HepG2 (cell line): ENCODE data around the gene KCNRG. TPM values are rescaled to one million over a fixed set of nuclear protein-coding genes. Genes with fewer than 3 reads are reported as not detected.

Experiments
- ATAC-seq: fragments of 200-7000 bp; cut with Tn5 transposase; 3 replicates; pipeline ENCODE4 v1.9.1; 2020; ENCODE audit warnings: mild to moderate bottlenecking, moderate library complexity
- BruUV-seq: library from RNA; stranded (reverse); fragments of 400-500 nt; replicated peaks from 2 replicates; lab custom pipeline; 2021; lab: Mats Ljungman, UMichigan
- CTCF ChIA-PET: fragments of 300-600 bp; formaldehyde crosslinking; extraction: SDS; loops from one replicate; lab custom pipeline; 2021; ENCODE audit warnings: low total read pairs, inconsistent platforms, low intra/inter-chr PET ratio; lab: Yijun Ruan, JAX
- POLR2A ChIA-PET: fragments of 350-600 bp; sonication (Branson Sonifier 250); formaldehyde crosslinking; loops from one replicate; lab custom pipeline; 2020; ENCODE audit warnings: antibody characterized with exemption, inconsistent platforms; lab: Yijun Ruan, JAX
- DNase-seq: peaks from one replicate; pipeline ENCODE4 v3.0.0-alpha.2; 2015; ENCODE audit warnings: low spot score
- FAIRE-seq: peaks from 3 replicates; lab custom pipeline; 2011; peaks lifted over from hg19 to GRCh38; lab: Jason Lieb, UNC
- H2AFZ ChIP-seq: one replicate; pipeline ENCODE4 v1.6.1; 2011; ENCODE audit warnings: low read length, inconsistent platforms
- H3K27ac ChIP-seq: fragments of 300-600 bp; 3 replicates; pipeline ENCODE4 v1.8.0; 2011; ENCODE audit warnings: mixed run types, mild to moderate bottlenecking, mixed read lengths, low read length, inconsistent platforms; ENCODE audit not compliant: insufficient read depth; ENCODE audit errors: extremely low read length
- H3K27me3 ChIP-seq, 2 experiments: fragments of 200-600 bp in 1 of 2; 2 replicates in 1 of 2; 3 replicates in 1 of 2; pipeline versions ENCODE4 v1.6.0 to v1.8.0; 2011; ENCODE audit warnings: low read length in 2 of 2, mild to moderate bottlenecking in 2 of 2, moderate library complexity in 2 of 2, inconsistent platforms in 1 of 2; ENCODE audit not compliant: insufficient read depth in 2 of 2, control insufficient read depth in 1 of 2
- H3K36me3 ChIP-seq, 2 experiments: fragments of 200-600 bp in 1 of 2; replicated peaks in 1 of 2; 2 replicates in 1 of 2; 3 replicates in 1 of 2; pipeline versions ENCODE4 v1.5.1 to v1.8.0; 2011; ENCODE audit warnings: low read length in 2 of 2, inconsistent platforms in 1 of 2; ENCODE audit not compliant: insufficient read depth in 2 of 2, control insufficient read depth in 1 of 2
- H3K4me1 ChIP-seq: 2 replicates; pipeline ENCODE4 v1.5.1; 2012; ENCODE audit warnings: low read length, inconsistent platforms; ENCODE audit not compliant: insufficient read depth
- H3K4me2 ChIP-seq: 2 replicates; pipeline ENCODE4 v1.6.0; 2011; ENCODE audit warnings: low read depth, low read length, inconsistent platforms
- H3K4me3 ChIP-seq, 3 experiments: fragments of 200-600 bp in 1 of 3; sonication (generic), shearing (Covaris generic) in 1 of 3; replicated peaks in 1 of 3; 2 replicates each; pipeline ENCODE4 v1.5.1; 2011 to 2016; ENCODE audit warnings: low read length in 3 of 3, inconsistent platforms in 2 of 3, low read depth in 2 of 3, mild to moderate bottlenecking in 2 of 3, control low read depth in 1 of 3, mixed read lengths in 1 of 3; ENCODE audit not compliant: insufficient read depth in 1 of 3
- H3K79me2 ChIP-seq: one replicate; pipeline ENCODE4 v1.6.1; 2011; ENCODE audit warnings: low read length, inconsistent platforms; ENCODE audit not compliant: insufficient read depth
- H3K9ac ChIP-seq: 2 replicates; pipeline ENCODE4 v1.6.0; 2011; ENCODE audit warnings: mild to moderate bottlenecking, low read depth, low read length, inconsistent platforms; ENCODE audit not compliant: insufficient read depth
- H3K9me3 ChIP-seq: 2 replicates; pipeline ENCODE4 v1.5.1; 2012; ENCODE audit warnings: mild to moderate bottlenecking, low read length
- H4K20me1 ChIP-seq: 2 replicates; pipeline ENCODE4 v1.6.0; 2011; ENCODE audit warnings: inconsistent platforms, mild to moderate bottlenecking, low read length, moderate library complexity; ENCODE audit not compliant: insufficient read depth
- E2F2 ChIP-seq: sonication (generic); formaldehyde crosslinking; IDR thresholded peaks from 2 replicates; pipeline ENCODE4 v1.4.0; 2020; ENCODE audit warnings: missing genetic modification reagents, borderline replicate concordance
- ELF4 ChIP-seq: sonication (generic); formaldehyde crosslinking; IDR thresholded peaks from 2 replicates; pipeline ENCODE4 v1.5.0; 2020; ENCODE audit warnings: missing genetic modification reagents, mild to moderate bottlenecking, moderate library complexity, borderline replicate concordance
- HNRNPLL ChIP-seq: fragments of 200-400 bp; formaldehyde crosslinking; IDR thresholded peaks from 2 replicates; pipeline ENCODE4 v1.6.1; 2017; ENCODE audit warnings: mild to moderate bottlenecking, low read depth, low read length; ENCODE audit not compliant: poor library complexity, severe bottlenecking
- IKZF1 ChIP-seq: fragments of 450-650 bp; IDR thresholded peaks from 2 replicates; pipeline ENCODE4 v1.7.1; 2016
- KDM6A ChIP-seq: IDR thresholded peaks from 2 replicates; pipeline ENCODE4 v1.6.1; 2016; ENCODE audit warnings: low read depth
- NR1H2 ChIP-seq: sonication (generic); formaldehyde crosslinking; IDR thresholded peaks from 2 replicates; pipeline ENCODE4 v1.8.1; 2022; ENCODE audit warnings: low read depth, missing genetic modification reagents, borderline replicate concordance
- REPIN1 ChIP-seq: sonication (generic); formaldehyde crosslinking; IDR thresholded peaks from 2 replicates; pipeline ENCODE4 v1.8.0; 2022; ENCODE audit warnings: missing genetic modification reagents, low read depth, mild to moderate bottlenecking, borderline replicate concordance
- SIN3B ChIP-seq: fragments of 150-350 bp; IDR thresholded peaks from 2 replicates; pipeline ENCODE4 v1.6.1; 2014; ENCODE audit warnings: low read length
- SNAPC2 ChIP-seq: sonication (generic); formaldehyde crosslinking; IDR thresholded peaks from 2 replicates; pipeline ENCODE4 v1.8.1; 2022; ENCODE audit warnings: mild to moderate bottlenecking, missing genetic modification reagents
- TARDBP ChIP-seq: sonication (generic); formaldehyde crosslinking; IDR thresholded peaks from 2 replicates; pipeline ENCODE4 v1.8.0; 2022; ENCODE audit warnings: mild to moderate bottlenecking, missing genetic modification reagents
- ZBTB39 ChIP-seq: sonication (generic); formaldehyde crosslinking; IDR thresholded peaks from 2 replicates; pipeline ENCODE4 v1.5.0; 2020; ENCODE audit warnings: missing genetic modification reagents
- ZFP62 ChIP-seq: sonication (generic); formaldehyde crosslinking; IDR thresholded peaks from 2 replicates; pipeline ENCODE4 v1.4.0; 2020; ENCODE audit warnings: missing genetic modification reagents
- ZNF24 ChIP-seq: fragments of 450-650 bp; IDR thresholded peaks from 2 replicates; pipeline ENCODE4 v1.6.1; 2017; ENCODE audit warnings: antibody characterized with exemption, mild to moderate bottlenecking
- ZNF263 ChIP-seq: sonication (generic); formaldehyde crosslinking; IDR thresholded peaks from 2 replicates; pipeline ENCODE4 v1.4.0; 2020; ENCODE audit warnings: missing genetic modification reagents
- ZNF264 ChIP-seq: sonication (generic); formaldehyde crosslinking; IDR thresholded peaks from 2 replicates; pipeline ENCODE4 v1.4.0; 2020; ENCODE audit warnings: missing genetic modification reagents
- ZNF609 ChIP-seq: sonication (generic); formaldehyde crosslinking; IDR thresholded peaks from 2 replicates; pipeline ENCODE4 v1.4.0; 2020; ENCODE audit warnings: mild to moderate bottlenecking, missing genetic modification reagents, borderline replicate concordance
- ZNF652 ChIP-seq: IDR thresholded peaks from 2 replicates; pipeline ENCODE4 v1.6.1; 2016; ENCODE audit warnings: low read depth, borderline replicate concordance
- ZNF747 ChIP-seq: sonication (generic); formaldehyde crosslinking; IDR thresholded peaks from 2 replicates; pipeline ENCODE4 v1.8.1; 2023; ENCODE audit warnings: missing genetic modification reagents, mild to moderate bottlenecking, borderline replicate concordance
- ZNF816 ChIP-seq: sonication (generic); formaldehyde crosslinking; IDR thresholded peaks from 2 replicates; pipeline ENCODE4 v1.8.0; 2022; ENCODE audit warnings: missing genetic modification reagents, mild to moderate bottlenecking, borderline replicate concordance
- WGBS: methylation state at CpG from one replicate; pipeline ENCODE4 v1.1.6; 2017; ENCODE audit warnings: low lambda C conversion rate; 5-methylcytosine and 5-hydroxymethylcytosine counted together
- in situ Hi-C: cut with HindIII; loops from 2 replicates; pipeline ENCODE4 v1.10.0; 2017; ENCODE audit warnings: low pct_unique_long_range_greater_than_20kb; ENCODE audit not compliant: extremely low pct_ligation_motif_present
- intact Hi-C: fragments of 100-400 bp; cut with micrococcal nuclease; formaldehyde crosslinking; loops from one replicate; pipeline ENCODE4 v1.10.0; 2022; ENCODE audit not compliant: unreplicated experiment
- polyA plus RNA-seq, 8 experiments: library from polyadenylated mRNA; depleted of rRNA in 3 of 8; stranded (reverse) in 7 of 8; unstranded in 1 of 8; fragments of >200 nt; fragmentation: Illumina TruSeq in 4 of 8; extraction: Trizol in 4 of 8; gene quantifications; 2 replicates each; pipeline versions ENCODE4 v1.2.1 to v1.2.3, GENCODE V29; 2011 to 2016; ENCODE audit warnings: low read depth in 4 of 8, missing spikeins in 1 of 8, mixed read lengths in 1 of 8; ENCODE audit not compliant: insufficient read depth in 1 of 8
- total RNA-seq, 5 experiments: library from RNA; depleted of rRNA; stranded (reverse); fragments of >200 nt; fragmentation: Illumina TruSeq; extraction: Trizol; gene quantifications; 2 replicates each; pipeline ENCODE4 v1.2.3, GENCODE V29; 2016; ENCODE audit warnings: low read depth in 1 of 5

The KCNRG gene
- total and polyA plus RNA-seq, 2 of the 13 experiments (the other 11 are each of a cell fraction or from before 2014, with no cell fraction given) = 1.0 to 1.5 TPM

GRCh38 chr13:50015750-50016149, 506 bp downstream of the KCNRG start:
- intact Hi-C loops = no loop called here
- H3K27ac ChIP-seq = no peak overlapping the region
- peaks cover 6% of the 10 kb centered on the region for H3K79me2 ChIP-seq
- ChIA-PET POLR2A (no interaction called here), CTCF (no interaction called here)
- no peaks in the 10 kb centered on the region for H3K9me3 ChIP-seq
- peaks cover 4 to 18% of the 10 kb centered on the region in 2 experiments; a peak in 4 of 5 replicates for H3K36me3 ChIP-seq
- H3K9ac ChIP-seq = no peak overlapping the region
- BruUV-seq = no TSS peak
- no peaks in the 10 kb centered on the region for H4K20me1 ChIP-seq
- no peak for FAIRE-seq
- no peaks in the 10 kb centered on the region for H3K27me3 ChIP-seq
- no peaks in the 10 kb centered on the region for H3K4me1 ChIP-seq
- in situ Hi-C loops = no loop called here
- H3K4me3 ChIP-seq = no peak overlapping the region
- no peak overlapping the region for H2AFZ ChIP-seq
- TF ChIP-seq ELF4 (CRISPR knock-in tag) (no peak), KDM6A (CRISPR knock-in tag) (no peak), IKZF1 (no peak), E2F2 (CRISPR knock-in tag) (no peak), SIN3B (no peak), REPIN1 (CRISPR knock-in tag) (no peak), ZNF652 (no peak), ZFP62 (CRISPR knock-in tag) (no peak), SNAPC2 (CRISPR knock-in tag) (no peak), ZNF263 (CRISPR knock-in tag) (no peak), ZBTB39 (CRISPR knock-in tag) (no peak), NR1H2 (no peak), ZNF816 (CRISPR knock-in tag) (no peak), HNRNPLL (no peak), ZNF264 (CRISPR knock-in tag) (no peak), ZNF609 (CRISPR knock-in tag) (no peak), ZNF747 (CRISPR knock-in tag) (no peak), TARDBP (no peak), ZNF24 (no peak)
- TF ChIP-seq, all 625 proteins: peak for 0
- H3K4me2 ChIP-seq = no peak overlapping the region
- WGBS = 93% methylated on average over 4 of the region's 4 CpGs
- ATAC-seq = no peak
- no peak for DNase-seq
